ENCODE results near the gene DNAJC15. TPM values are rescaled to one million over a fixed set of nuclear protein-coding genes. Genes with fewer than 3 reads are reported as not detected.

Gene DNAJC15
- total RNA-seq, 1 donor from 2014 or later = 21.6 TPM

DNA sequence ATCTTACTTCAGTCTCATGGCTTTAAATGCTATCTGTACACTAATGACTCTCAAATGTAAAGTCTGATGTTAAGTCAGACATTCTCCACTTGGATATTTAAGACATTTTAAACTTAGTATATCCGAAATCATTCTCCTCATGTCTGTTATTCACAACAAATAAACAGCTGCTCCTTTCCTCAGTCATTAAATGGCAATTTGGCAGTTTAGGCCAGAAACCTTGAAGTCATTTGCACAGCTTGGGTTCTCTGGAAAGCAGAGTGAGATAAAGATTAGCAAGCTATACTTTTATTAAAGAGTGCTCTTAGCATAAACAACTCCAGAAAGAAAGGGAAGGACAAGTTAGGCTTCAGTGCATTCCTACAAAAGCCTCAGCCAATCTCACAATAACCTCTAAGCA is 53.7 kb downstream of the DNAJC15 start:
- no peak for DNase-seq (ENCODE audit: low spot score)
- H3K9me3 Mint-ChIP-seq (ENCODE audit: low read depth) = peaks cover 7% of the 10 kb centered on the region
- no peak for TF ChIP-seq CTCF (IDR thresholded peaks at IDR 0.05)
- H3K4me3 Mint-ChIP-seq (ENCODE audit: unreplicated experiment) = no peak overlapping the region
- peaks cover 23% of the 10 kb centered on the region for H3K4me1 Mint-ChIP-seq (ENCODE audit: low read depth)
- no peak overlapping the region for H3K27ac Mint-ChIP-seq (ENCODE audit: unreplicated experiment)
- no peaks in the 10 kb centered on the region for H3K27me3 Mint-ChIP-seq (ENCODE audit: low read depth)
- peaks cover 16% of the 10 kb centered on the region for H3K36me3 Mint-ChIP-seq (ENCODE audit: low read depth)

GRCh38 chr13:43077461-43077860 is 54.1 kb downstream of the DNAJC15 start:
- peaks cover 19% of the 10 kb centered on the region for H3K4me1 Mint-ChIP-seq (ENCODE audit: low read depth)
- no peak overlapping the region for H3K4me3 Mint-ChIP-seq (ENCODE audit: unreplicated experiment)
- peaks cover 15% of the 10 kb centered on the region for H3K36me3 Mint-ChIP-seq (ENCODE audit: low read depth)
- peaks cover 3% of the 10 kb centered on the region for H3K9me3 Mint-ChIP-seq (ENCODE audit: low read depth)
- H3K27ac Mint-ChIP-seq (ENCODE audit: unreplicated experiment) = no peak overlapping the region
- TF ChIP-seq CTCF (IDR thresholded peaks at IDR 0.05) = no peak
- no peaks in the 10 kb centered on the region for H3K27me3 Mint-ChIP-seq (ENCODE audit: low read depth)
- DNase-seq (ENCODE audit: low spot score) = no peak

DNA sequence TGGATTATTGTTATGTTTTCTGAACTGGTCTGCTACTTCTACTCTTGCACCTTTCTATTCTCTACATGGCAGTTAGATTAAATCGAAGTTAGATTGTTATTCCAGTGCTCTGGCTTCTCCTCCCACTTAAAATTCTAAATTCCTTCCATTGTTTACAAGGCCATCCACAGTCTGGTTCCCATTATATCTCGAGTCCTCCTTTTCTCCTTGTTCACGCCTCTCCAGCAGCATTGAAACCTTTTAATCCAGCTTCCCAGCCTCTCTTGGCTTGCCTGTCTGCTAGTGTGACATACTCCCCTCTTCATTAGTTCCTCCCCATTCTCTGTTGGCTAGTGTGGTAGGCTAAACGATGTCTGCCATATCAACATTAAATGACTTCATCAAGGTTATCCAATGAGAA is 54.5 kb downstream of the DNAJC15 start:
- no peak for TF ChIP-seq CTCF (IDR thresholded peaks at IDR 0.05)
- Mint-ChIP-seq H3K36me3 (ENCODE audit: low read depth) (peaks cover 13% of the 10 kb centered on the region), H3K4me1 (ENCODE audit: low read depth) (peaks cover 19% of the 10 kb centered on the region), H3K4me3 (ENCODE audit: unreplicated experiment) (no peak overlapping the region), H3K9me3 (ENCODE audit: low read depth) (peaks cover 3% of the 10 kb centered on the region), H3K27me3 (ENCODE audit: low read depth) (no peaks in the 10 kb centered on the region), H3K27ac (ENCODE audit: unreplicated experiment) (no peak overlapping the region)
- no peak for DNase-seq (ENCODE audit: low spot score)

DNA sequence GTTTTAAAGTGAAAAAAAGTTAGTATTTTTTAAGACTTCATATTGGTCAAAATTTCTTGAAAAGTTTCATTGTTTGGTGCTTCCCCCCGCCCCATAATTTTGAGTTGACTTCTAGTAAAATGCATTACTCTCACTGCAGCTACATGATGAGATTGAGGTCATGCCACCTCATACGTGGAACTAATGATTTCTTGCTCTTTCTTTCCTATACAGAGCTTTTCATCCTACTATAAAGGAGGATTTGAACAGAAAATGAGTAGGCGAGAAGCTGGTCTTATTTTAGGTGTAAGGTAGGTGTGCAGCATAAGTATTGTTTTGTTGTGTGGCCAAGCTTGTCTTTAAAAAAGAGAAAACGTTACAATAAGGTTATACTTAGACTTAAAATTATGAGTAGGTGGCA is 55.0 kb downstream of the DNAJC15 start:
- no peak for TF ChIP-seq CTCF (IDR thresholded peaks at IDR 0.05)
- Mint-ChIP-seq H3K4me1 (ENCODE audit: low read depth) (peaks cover 19% of the 10 kb centered on the region), H3K27ac (ENCODE audit: unreplicated experiment) (no peak overlapping the region), H3K36me3 (ENCODE audit: low read depth) (peaks cover 12% of the 10 kb centered on the region), H3K9me3 (ENCODE audit: low read depth) (peaks cover 3% of the 10 kb centered on the region), H3K4me3 (ENCODE audit: unreplicated experiment) (no peak overlapping the region), H3K27me3 (ENCODE audit: low read depth) (no peaks in the 10 kb centered on the region)
- no peak for DNase-seq (ENCODE audit: low spot score)

GRCh38 chr13:43079392-43079931 is 56.1 kb downstream of the DNAJC15 start:
- Mint-ChIP-seq H3K27ac (ENCODE audit: unreplicated experiment) (no peak overlapping the region), H3K4me3 (ENCODE audit: unreplicated experiment) (no peak overlapping the region), H3K9me3 (ENCODE audit: low read depth) (peaks cover 3% of the 10 kb centered on the region), H3K27me3 (ENCODE audit: low read depth) (no peaks in the 10 kb centered on the region), H3K4me1 (ENCODE audit: low read depth) (peaks cover 19% of the 10 kb centered on the region), H3K36me3 (ENCODE audit: low read depth) (peaks cover 12% of the 10 kb centered on the region)
- no peak for TF ChIP-seq CTCF (IDR thresholded peaks at IDR 0.05)
- no peak for DNase-seq (ENCODE audit: low spot score)

All from chondrocyte (in vitro differentiated cells).